Measurements from ENCODE around the gene PDE7B. TPM values are rescaled to one million over a fixed set of nuclear protein-coding genes. Genes with fewer than 3 reads are reported as not detected.

The PDE7B gene
- total RNA-seq, 1 donor from 2014 or later = 0.53 TPM

DNA sequence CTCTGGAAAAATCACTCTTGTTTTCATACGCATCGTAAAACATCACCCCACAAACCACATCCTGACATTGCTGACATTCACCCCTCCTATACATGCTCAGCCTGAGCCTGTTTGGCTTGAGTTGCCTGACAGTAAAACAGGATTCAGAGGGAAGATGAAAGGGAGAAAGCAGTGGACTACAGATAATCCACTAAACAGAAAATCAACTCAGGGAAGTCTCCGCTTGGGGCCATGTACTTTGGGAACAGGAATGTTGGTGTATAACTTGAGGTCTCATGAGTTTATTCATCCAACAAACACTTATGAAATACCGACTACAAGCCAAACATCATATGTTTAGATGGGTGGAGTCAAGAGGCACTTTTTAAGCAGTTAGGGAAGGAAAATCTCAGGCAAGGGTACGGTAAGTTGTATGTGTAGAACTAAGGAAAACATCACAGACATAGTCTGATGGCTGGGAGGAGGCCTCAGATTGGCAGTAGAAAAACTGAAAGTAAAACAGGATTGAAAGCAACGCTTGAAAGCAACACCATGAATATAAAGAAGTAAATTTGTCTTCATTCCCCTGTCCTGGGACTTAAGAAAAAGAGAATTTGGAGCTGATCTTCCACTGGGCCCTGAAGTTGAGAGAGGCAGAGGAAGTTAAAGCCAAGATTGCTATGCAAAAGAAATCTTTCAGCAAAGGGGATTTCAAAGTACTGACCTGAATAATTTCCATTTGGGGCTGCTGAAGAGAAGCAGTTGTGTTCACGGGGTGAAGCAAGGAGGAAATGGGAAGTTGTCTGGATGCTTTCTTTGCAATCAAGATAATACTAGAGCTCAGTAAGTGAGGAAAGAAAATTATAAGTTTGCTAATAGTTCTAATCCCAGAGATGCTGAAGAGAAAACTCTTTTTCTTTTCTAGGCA, 28.8 kb downstream of the PDE7B start:
- no peaks in the 10 kb centered on the region for H3K27me3 ChIP-seq (ENCODE audit: control insufficient read depth, insufficient read depth, low read length)
- no peaks in the 10 kb centered on the region for H3K36me3 ChIP-seq (ENCODE audit: control insufficient read depth, insufficient read depth, low read length)
- FAIRE-seq (no peak), DNase-seq (ENCODE audit: low read depth) (no peak)
- H3K4me3 ChIP-seq (ENCODE audit: low read depth, low read length) = no peak overlapping the region
- TF ChIP-seq, protein P1, sequence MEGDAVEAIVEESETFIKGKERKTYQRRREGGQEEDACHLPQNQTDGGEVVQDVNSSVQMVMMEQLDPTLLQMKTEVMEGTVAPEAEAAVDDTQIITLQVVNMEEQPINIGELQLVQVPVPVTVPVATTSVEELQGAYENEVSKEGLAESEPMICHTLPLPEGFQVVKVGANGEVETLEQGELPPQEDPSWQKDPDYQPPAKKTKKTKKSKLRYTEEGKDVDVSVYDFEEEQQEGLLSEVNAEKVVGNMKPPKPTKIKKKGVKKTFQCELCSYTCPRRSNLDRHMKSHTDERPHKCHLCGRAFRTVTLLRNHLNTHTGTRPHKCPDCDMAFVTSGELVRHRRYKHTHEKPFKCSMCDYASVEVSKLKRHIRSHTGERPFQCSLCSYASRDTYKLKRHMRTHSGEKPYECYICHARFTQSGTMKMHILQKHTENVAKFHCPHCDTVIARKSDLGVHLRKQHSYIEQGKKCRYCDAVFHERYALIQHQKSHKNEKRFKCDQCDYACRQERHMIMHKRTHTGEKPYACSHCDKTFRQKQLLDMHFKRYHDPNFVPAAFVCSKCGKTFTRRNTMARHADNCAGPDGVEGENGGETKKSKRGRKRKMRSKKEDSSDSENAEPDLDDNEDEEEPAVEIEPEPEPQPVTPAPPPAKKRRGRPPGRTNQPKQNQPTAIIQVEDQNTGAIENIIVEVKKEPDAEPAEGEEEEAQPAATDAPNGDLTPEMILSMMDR (IDR thresholded peaks at IDR 0.05; ENCODE audit: insufficient read depth, low read length, severe bottlenecking) = no peak

DNA sequence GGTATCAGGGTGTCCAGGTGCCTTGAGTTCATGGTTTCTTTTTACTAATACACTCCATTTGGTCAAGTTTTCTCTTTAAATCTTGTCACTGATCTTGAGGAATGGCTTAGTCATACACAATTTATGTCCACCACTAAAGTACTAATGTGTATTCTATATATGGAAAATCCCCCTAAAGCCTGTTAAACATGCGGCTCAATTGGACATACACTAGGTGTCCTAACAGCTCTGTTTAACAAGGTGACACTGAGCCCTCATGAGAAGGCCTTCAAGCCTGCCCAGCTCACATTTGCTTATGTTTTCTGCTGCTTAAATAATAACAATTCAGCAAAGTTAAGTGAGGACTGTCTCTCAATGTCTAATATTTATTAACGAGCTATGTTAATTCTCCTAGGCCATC, 31.5 kb downstream of the PDE7B start:
- no peak for FAIRE-seq
- TF ChIP-seq, protein P1 (IDR thresholded peaks at IDR 0.05; ENCODE audit: insufficient read depth, low read length, severe bottlenecking) = no peak

DNA sequence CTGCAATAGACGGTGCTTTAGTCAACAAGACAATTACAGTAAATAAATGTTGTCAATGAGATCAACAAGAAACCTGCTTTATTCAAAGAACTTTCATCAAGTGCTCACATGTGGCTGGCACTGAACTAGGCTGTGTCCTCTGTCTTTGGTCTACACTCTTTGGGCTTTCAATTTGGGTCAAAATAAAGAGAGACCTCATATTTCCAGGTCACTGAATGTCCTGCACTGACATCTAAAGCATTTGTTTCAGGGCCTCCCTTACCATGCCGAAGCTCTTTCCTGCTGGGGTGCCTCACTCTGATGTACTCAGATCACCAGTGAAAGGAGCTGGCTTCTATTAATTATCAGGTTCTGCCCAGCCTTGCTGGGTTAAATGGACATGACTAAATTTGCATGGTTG, 32.0 kb downstream of the PDE7B start:
- H3K36me3 ChIP-seq (ENCODE audit: control insufficient read depth, insufficient read depth, low read length) = no peaks in the 10 kb centered on the region
- FAIRE-seq (no peak), DNase-seq (ENCODE audit: low read depth) (no peak)
- TF ChIP-seq, protein P1 (IDR thresholded peaks at IDR 0.05; ENCODE audit: insufficient read depth, low read length, severe bottlenecking) = no peak
- no peaks in the 10 kb centered on the region for H3K27me3 ChIP-seq (ENCODE audit: control insufficient read depth, insufficient read depth, low read length)
- no peak overlapping the region for H3K4me3 ChIP-seq (ENCODE audit: low read depth, low read length)

More for the DNA sequence above, 31.5 kb downstream of the PDE7B start:
- DNase-seq (ENCODE audit: low read depth) = no peak
- Histone ChIP-seq H3K36me3 (ENCODE audit: control insufficient read depth, insufficient read depth, low read length) (no peaks in the 10 kb centered on the region), H3K27me3 (ENCODE audit: control insufficient read depth, insufficient read depth, low read length) (no peaks in the 10 kb centered on the region), H3K4me3 (ENCODE audit: low read depth, low read length) (no peak overlapping the region)

DNA sequence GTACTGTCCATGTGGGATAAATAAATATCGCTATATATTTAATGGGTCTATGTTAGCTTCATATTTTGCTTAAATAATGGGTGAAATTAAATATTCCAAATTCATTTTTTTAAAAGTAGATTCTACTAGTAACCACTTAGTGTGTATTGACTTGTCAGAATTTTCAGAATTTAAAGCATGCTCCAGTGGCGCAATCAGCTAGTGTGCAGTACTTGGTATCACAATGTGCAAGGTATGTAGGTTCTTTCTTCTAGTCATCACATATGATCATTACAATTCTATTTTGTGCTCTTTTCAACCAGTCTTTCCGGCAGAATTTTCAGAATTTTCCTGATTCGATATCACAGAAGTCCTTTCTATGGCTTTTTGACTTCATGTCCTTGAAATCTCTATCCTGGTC, 32.6 kb downstream of the PDE7B start:
- no peaks in the 10 kb centered on the region for H3K36me3 ChIP-seq (ENCODE audit: control insufficient read depth, insufficient read depth, low read length)
- DNase-seq (ENCODE audit: low read depth) (no peak), FAIRE-seq (no peak)
- H3K4me3 ChIP-seq (ENCODE audit: low read depth, low read length) = no peak overlapping the region
- TF ChIP-seq, protein P1 (IDR thresholded peaks at IDR 0.05; ENCODE audit: insufficient read depth, low read length, severe bottlenecking) = no peak
- H3K27me3 ChIP-seq (ENCODE audit: control insufficient read depth, insufficient read depth, low read length) = no peaks in the 10 kb centered on the region

DNA sequence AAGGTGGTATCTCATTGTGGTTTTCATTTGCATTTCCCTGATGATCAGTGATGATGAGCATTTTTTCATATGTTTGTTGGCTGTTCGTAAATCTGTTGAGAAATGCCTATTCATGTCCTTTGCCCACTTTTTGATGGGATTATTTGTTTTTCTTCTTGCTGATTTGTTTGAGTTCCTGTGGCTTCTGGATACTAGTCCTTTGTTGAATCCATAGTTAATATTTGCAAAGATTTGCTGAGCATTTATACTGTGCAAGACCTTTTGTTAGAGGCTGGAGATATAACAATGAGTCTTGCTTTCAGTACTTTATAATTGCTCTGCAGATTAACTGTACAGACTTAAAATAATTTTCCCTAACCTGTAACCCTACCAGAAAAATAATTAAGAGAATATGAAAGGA, 35.6 kb downstream of the PDE7B start:
- FAIRE-seq = no peak
- no peaks in the 10 kb centered on the region for H3K36me3 ChIP-seq (ENCODE audit: control insufficient read depth, insufficient read depth, low read length)
- TF ChIP-seq, protein P1 (IDR thresholded peaks at IDR 0.05; ENCODE audit: insufficient read depth, low read length, severe bottlenecking) = no peak
- no peak overlapping the region for H3K4me3 ChIP-seq (ENCODE audit: low read depth, low read length)
- DNase-seq (ENCODE audit: low read depth) = no peak
- H3K27me3 ChIP-seq (ENCODE audit: control insufficient read depth, insufficient read depth, low read length) = no peaks in the 10 kb centered on the region
